Muscle layer of duodenum (tissue), 2 donors: ENCODE results near the gene CHTF18.
"Not testable (repeated sequence)": the region's sequence is repeated elsewhere in the genome, so short reads cannot be mapped to it uniquely, and the experiment has no call there.

Experiments
- H3K27ac ChIP-seq: one replicate; pipeline ENCODE4 v1.7.0; 2013; ENCODE audit warnings: mild to moderate bottlenecking, low read length
- H3K27me3 ChIP-seq: one replicate; pipeline ENCODE4 v1.7.0; 2013; ENCODE audit warnings: low read depth, mild to moderate bottlenecking, control low read depth, low read length
- H3K36me3 ChIP-seq, 2 donors: one replicate each; pipeline ENCODE4 v1.7.0; 2013; ENCODE audit warnings: low read length in 2 of 2, control low read depth in 1 of 2, mild to moderate bottlenecking in 1 of 2; ENCODE audit not compliant: insufficient read depth in 2 of 2, control insufficient read depth in 1 of 2
- H3K4me1 ChIP-seq, 2 donors: one replicate each; pipeline ENCODE4 v1.7.0; 2013; ENCODE audit warnings: low read length in 2 of 2, mild to moderate bottlenecking in 2 of 2, control low read depth in 1 of 2, moderate library complexity in 1 of 2; ENCODE audit not compliant: insufficient read depth in 2 of 2, control insufficient read depth in 1 of 2
- H3K4me3 ChIP-seq, 2 donors: one replicate each; pipeline ENCODE4 v1.7.0; 2013; ENCODE audit warnings: low read length in 2 of 2, low read depth in 1 of 2, mild to moderate bottlenecking in 1 of 2
- H3K9me3 ChIP-seq, 2 donors: one replicate each; pipeline ENCODE4 v1.7.0; 2013; ENCODE audit warnings: low read length in 2 of 2, control low read depth in 1 of 2, mild to moderate bottlenecking in 1 of 2; ENCODE audit not compliant: control insufficient read depth in 1 of 2
- donor health status: healthy.

Gene CHTF18

DNA sequence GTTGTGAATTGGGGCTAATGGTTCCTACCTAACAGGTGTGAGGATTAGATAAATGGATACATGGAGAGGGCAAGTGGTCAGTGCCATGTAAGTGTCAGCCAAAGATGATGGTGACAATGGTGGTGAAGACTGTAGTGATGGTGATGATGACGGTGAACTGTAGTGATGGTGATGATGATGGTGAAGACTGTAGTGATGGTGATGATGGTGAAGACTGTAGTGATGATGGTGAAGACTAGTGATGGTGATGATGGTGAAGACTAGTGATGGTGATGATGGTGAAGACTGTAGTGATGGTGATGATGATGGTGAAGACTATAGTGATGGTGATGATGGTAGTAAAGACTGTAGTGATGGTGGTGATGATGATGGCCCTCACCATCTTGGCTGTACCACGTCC, 30.2 kb downstream of the CHTF18 start:
- H3K27me3 ChIP-seq = peaks cover 8% of the 10 kb centered on the region
- no peaks in the 10 kb centered on the region for H3K4me1 ChIP-seq
- H3K36me3 ChIP-seq = no peaks in the 10 kb centered on the region
- H3K27ac ChIP-seq = no peak overlapping the region
- no peaks in the 10 kb centered on the region for H3K9me3 ChIP-seq
- H3K4me3 ChIP-seq = no peak overlapping the region

DNA sequence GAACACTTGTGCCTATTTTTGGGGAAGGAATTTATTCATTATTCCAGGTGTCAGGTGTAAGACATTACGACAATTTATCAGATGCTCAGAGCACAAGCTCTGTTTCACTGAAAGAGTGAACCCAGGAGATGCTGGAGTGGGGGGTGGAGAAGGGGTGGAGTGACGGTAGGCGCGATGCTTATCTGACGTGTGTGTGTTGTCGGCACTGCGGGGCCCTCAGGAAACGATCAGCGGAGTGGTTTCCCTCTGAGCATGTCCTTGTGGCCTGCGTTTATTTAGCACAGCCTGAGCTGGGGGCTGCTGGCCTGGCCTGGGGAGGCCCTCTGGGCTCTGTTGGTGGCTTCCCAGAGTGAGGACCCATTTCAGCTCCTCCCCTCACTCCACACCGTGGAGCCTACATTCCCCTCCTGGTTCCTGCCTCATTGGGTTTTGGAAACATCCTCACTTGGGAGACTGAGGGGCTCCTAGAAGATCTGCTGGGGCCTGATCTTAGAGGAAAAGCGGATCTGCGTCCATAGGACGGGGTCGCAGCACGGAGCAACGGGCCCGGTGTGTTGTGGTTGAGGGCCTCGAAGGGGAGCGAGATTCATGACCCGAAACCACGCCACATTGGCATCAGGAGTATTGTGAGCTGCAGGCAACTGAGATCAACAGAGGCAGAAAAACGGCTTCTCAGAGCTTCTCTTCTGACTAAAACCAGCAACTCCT, 31.1 kb downstream of the CHTF18 start:
- no peaks in the 10 kb centered on the region for H3K4me1 ChIP-seq
- H3K36me3 ChIP-seq = no peaks in the 10 kb centered on the region
- peaks cover 8% of the 10 kb centered on the region for H3K27me3 ChIP-seq
- no peaks in the 10 kb centered on the region for H3K9me3 ChIP-seq
- no peak overlapping the region for H3K27ac ChIP-seq
- no peak overlapping the region for H3K4me3 ChIP-seq

DNA sequence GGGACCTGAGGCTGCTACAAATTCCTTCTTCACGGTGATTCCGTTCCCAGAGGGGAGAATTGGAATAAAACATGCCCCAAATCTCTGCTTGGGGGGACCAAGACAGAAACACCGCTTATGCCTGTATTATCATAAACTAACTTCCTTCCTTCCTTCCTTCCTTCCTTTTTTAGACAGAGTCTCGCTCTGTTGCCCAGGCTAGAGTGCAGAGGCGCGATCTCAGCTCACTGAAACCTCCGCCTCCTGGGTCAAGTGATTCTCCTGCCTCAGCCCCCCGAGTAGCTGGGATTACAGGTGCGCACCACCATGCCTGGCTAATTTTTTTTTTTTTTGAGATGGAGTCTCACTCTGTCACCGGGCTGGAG, 31.6 kb downstream of the CHTF18 start:
- not testable (repeated sequence) for H3K36me3 ChIP-seq, H3K27ac ChIP-seq, H3K27me3 ChIP-seq, H3K9me3 ChIP-seq, H3K4me3 ChIP-seq, H3K4me1 ChIP-seq

- peaks cover 0 to 6% of the 10 kb centered on the region in 2 donors for H3K4me1 ChIP-seq
- no peak overlapping the region for H3K27ac ChIP-seq
- no peaks in the 10 kb centered on the region for H3K9me3 ChIP-seq
- H3K4me3 ChIP-seq = no peak overlapping the region
- peaks cover 8% of the 10 kb centered on the region for H3K27me3 ChIP-seq
- H3K36me3 ChIP-seq = no peaks in the 10 kb centered on the region
Measured at GRCh38 chr16:820748-821147, 32.3 kb downstream of the CHTF18 start.

DNA sequence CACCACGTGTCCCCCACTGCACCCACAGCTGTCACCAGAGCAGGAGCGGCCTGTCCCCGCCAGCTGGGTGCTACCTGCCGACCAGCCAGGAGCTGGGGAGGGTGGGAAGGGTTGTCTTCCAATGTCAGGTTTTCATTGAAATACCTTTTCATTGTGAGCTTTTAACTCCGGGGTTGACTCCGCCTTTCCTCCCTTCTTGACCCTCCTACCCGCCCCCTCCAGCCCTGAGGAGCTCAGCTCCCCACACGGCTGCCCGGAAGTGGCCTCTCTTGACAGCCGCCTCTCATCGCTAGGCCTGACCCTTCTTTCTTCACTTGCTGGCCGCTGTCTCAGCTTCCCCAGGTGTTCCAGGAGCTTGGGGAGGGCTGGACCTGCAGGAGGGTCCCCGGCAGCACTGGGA, 33.3 kb downstream of the CHTF18 start:
- Histone ChIP-seq H3K27ac (no peak overlapping the region), H3K27me3 (peaks cover 8% of the 10 kb centered on the region), H3K9me3 (no peaks in the 10 kb centered on the region), H3K4me3 (no peak overlapping the region), H3K36me3 (no peaks in the 10 kb centered on the region), H3K4me1 (peaks cover 0 to 6% of the 10 kb centered on the region in 2 donors)

DNA sequence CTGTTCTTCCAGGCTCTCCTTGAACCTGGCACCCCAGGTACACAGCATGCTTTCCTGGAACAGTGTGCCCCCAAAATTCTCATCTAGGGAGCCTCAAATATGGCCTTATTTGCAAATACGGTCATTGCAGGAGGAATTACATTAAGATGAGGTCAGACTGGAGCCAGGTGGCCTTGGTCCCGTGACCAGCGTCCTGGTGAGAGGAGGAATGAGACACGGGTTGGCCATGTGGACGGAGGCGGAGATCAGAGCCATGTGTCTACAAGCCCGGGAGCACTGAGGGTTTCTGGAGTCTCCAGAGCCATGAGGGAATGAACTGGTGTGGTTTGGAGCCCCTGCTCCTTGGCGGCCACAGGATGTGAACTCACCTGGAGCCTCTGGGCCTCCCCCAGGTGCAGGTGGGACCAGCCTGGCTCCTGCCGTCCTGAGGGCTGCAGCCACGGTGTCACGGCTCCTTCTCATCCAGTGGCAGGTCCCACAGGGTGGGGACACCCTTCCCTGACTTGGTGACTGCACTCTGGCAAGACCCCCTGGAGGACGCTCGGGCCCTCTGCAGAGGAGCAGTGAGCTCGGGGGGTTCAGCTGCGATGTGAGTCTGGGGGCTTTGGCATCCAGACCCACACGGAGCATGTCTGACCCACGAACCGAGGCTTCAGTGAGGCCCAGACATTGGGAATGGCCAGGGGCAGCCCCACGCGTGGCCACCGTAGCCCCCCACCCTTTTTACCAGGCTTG, 33.9 kb downstream of the CHTF18 start:
- Histone ChIP-seq H3K4me3 (no peak overlapping the region), H3K36me3 (no peaks in the 10 kb centered on the region), H3K27ac (no peak overlapping the region), H3K4me1 (peaks cover 0 to 6% of the 10 kb centered on the region in 2 donors), H3K27me3 (peaks cover 8% of the 10 kb centered on the region), H3K9me3 (no peaks in the 10 kb centered on the region)

DNA sequence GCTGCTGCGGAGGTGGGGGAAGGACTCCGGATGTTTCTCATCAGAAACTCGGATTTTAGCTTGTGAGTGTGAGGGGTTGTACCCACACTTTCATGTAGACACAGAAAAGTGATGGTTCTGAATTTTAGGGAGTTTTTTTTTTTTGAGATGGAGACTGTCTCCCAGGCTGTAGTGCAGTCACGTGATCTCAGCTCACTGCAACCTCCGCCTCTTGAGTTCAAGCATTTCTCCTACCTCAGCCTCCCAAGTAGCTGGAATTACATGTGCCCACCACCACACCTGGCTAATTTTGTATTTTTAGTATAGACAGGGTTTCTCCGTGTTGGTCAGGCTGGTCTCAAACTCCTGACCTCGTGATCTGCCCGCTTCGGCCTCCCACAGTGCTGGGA, 34.5 kb downstream of the CHTF18 start:
- Histone ChIP-seq H3K4me1 (peaks cover 0 to 6% of the 10 kb centered on the region in 2 donors), H3K4me3 (no peak overlapping the region), H3K9me3 (no peaks in the 10 kb centered on the region), H3K36me3 (no peaks in the 10 kb centered on the region), H3K27ac (no peak overlapping the region), H3K27me3 (peaks cover 8% of the 10 kb centered on the region)

GRCh38 chr16:824194-824593, 35.8 kb downstream of the CHTF18 start:
- Histone ChIP-seq H3K36me3 (no peaks in the 10 kb centered on the region), H3K4me3 (no peak overlapping the region), H3K4me1 (peaks cover 0 to 6% of the 10 kb centered on the region in 2 donors), H3K9me3 (no peaks in the 10 kb centered on the region), H3K27me3 (peaks cover 2% of the 10 kb centered on the region), H3K27ac (no peak overlapping the region)

DNA sequence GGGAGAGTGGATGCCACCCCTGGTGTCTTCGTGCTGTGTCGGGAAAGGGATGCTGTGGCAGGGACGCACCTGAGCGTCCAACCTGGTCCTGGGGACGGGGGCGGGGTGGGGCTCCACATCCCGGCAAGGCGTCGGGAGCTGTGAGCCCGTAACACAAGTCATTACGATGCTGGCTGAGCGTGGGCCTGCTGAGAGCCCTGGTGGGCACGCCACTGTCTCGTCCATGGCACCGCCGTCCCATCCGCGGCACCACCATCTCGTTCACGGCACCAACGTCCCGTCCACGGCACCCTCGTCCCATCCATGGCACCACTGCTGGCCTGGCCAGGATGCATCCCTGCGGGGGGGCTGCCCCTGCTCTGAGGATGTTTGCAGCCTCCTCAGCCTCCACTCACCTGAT, 36.2 kb downstream of the CHTF18 start:
- Histone ChIP-seq H3K4me1 (peaks cover 0 to 6% of the 10 kb centered on the region in 2 donors), H3K9me3 (no peaks in the 10 kb centered on the region), H3K27ac (no peak overlapping the region), H3K4me3 (no peak overlapping the region), H3K36me3 (no peaks in the 10 kb centered on the region), H3K27me3 (no peaks in the 10 kb centered on the region)

DNA sequence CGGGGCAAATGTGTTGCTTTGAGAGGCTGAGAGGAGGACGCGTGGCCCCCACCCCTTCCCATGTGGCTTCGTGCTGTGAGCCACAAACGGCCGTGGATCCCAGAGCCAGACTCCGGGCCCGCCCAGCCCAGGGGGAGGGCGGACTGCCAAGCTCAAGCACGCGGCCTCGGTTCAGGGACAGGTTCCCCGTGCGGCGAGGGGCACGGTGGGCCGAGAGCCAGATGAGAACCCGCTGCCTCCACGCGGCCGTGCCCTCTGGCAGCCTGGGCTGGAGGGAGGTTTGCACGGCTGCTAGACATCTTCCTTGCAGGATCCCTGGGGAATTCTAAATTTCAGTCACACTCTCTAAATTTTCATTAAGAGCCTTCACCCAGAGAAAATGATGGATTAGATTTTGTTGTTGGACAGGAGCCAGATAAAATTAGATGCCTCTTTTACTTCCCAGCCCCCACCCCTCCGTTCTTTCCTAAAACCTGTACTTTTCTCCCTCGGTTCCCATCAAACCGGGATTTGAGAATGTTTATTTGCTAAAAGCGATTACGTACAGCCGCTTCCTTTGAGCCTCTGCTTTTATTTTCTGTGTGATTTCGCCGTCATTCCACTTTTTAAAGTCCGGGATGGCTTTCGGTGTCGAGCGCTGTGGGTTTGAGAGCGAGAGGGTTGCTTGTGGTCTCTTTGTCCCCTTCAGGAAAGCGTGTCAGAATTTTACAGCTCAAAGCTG, 37.1 kb downstream of the CHTF18 start:
- Histone ChIP-seq H3K4me1 (peaks cover 0 to 6% of the 10 kb centered on the region in 2 donors), H3K36me3 (no peaks in the 10 kb centered on the region), H3K9me3 (no peaks in the 10 kb centered on the region), H3K27me3 (no peaks in the 10 kb centered on the region), H3K27ac (no peak overlapping the region), H3K4me3 (no peak overlapping the region)

DNA sequence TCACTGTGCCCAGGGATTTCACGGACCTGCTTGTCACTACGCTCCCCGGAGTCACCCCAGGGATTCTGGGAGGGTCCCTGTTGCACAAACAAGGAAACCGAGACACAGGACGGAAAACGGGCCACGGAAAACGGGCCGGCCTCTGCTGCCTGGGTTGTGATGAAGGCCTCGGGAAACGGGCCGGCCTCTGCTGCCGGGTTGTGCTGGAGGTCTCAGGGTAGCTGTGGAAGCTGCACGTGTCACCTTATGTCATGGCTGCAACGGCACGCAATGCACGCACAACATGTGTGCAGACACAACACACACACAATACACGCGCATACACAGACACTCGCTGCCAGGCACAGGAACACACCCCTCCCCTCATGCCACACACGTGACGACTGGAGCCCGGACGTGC, 39.1 kb downstream of the CHTF18 start:
- no peaks in the 10 kb centered on the region for H3K36me3 ChIP-seq
- no peaks in the 10 kb centered on the region for H3K27me3 ChIP-seq
- H3K4me1 ChIP-seq = peaks cover 0 to 6% of the 10 kb centered on the region in 2 donors
- no peaks in the 10 kb centered on the region for H3K9me3 ChIP-seq
- no peak overlapping the region for H3K4me3 ChIP-seq
- H3K27ac ChIP-seq = no peak overlapping the region
